IMR-90 (cell line): ENCODE measurements around the gene DNMT3L. TPM values are rescaled to one million over a fixed set of nuclear protein-coding genes. Genes with fewer than 3 reads are reported as not detected.

Experiments
- ATAC-seq: fragments of 200-7000 bp; cut with Tn5 transposase; 2 replicates; pipeline ENCODE4 v1.9.1; 2020; ENCODE audit warnings: low read depth, mild to moderate bottlenecking, moderate library complexity
- BruUV-seq: library from RNA; stranded (reverse); fragments of 400-500 nt; replicated peaks from 2 replicates; lab custom pipeline; 2021; lab: Mats Ljungman, UMichigan
- CTCF ChIA-PET: fragments of 300-600 bp; formaldehyde crosslinking; extraction: SDS; loops from one replicate; lab custom pipeline; 2021; ENCODE audit warnings: antibody characterized with exemption; lab: Yijun Ruan, JAX
- POLR2A ChIA-PET: fragments of 300-600 bp; sonication (Branson Sonifier 250); formaldehyde crosslinking; loops from one replicate; lab custom pipeline; 2022; ENCODE audit warnings: antibody characterized with exemption; ENCODE audit not compliant: unreplicated experiment; lab: Charles Lee
- DNase-seq: peaks from one replicate; pipeline ENCODE4 v3.0.0; 2013
- H2AFZ ChIP-seq: replicated peaks from 2 replicates; pipeline ENCODE3; 2013; ENCODE audit warnings: low read length, mild to moderate bottlenecking; ENCODE audit not compliant: poor library complexity
- H2AK5ac ChIP-seq: 2 replicates; pipeline ENCODE4 v1.6.1; 2013; ENCODE audit warnings: low read depth, low read length, inconsistent platforms
- H2AK9ac ChIP-seq: replicated peaks from 2 replicates; pipeline ENCODE3; 2013; ENCODE audit warnings: mild to moderate bottlenecking, low read depth, low read length, moderate library complexity; ENCODE audit not compliant: poor library complexity
- H2BK120ac ChIP-seq: 2 replicates; pipeline ENCODE4 v1.6.1; 2013; ENCODE audit warnings: low read depth, low read length, inconsistent platforms
- H2BK15ac ChIP-seq: 3 replicates; pipeline ENCODE4 v1.6.1; 2013; ENCODE audit warnings: low read depth, low read length, inconsistent platforms
- H2BK20ac ChIP-seq: 2 replicates; pipeline ENCODE4 v1.6.1; 2013; ENCODE audit warnings: low read depth, mild to moderate bottlenecking, inconsistent platforms, low read length, moderate library complexity
- H2BK5ac ChIP-seq: 2 replicates; pipeline ENCODE4 v1.6.1; 2013; ENCODE audit warnings: mild to moderate bottlenecking, low read depth, low read length, inconsistent platforms; ENCODE audit not compliant: poor library complexity, severe bottlenecking
- H3K14ac ChIP-seq: replicated peaks from 2 replicates; pipeline ENCODE4 v1.6.1; 2013; ENCODE audit warnings: low read depth, low read length, inconsistent platforms
- H3K18ac ChIP-seq: 2 replicates; pipeline ENCODE4 v1.6.1; 2013; ENCODE audit warnings: low read depth, low read length, control low read depth
- H3K23ac ChIP-seq: 2 replicates; pipeline ENCODE4 v1.6.1; 2013; ENCODE audit warnings: low read depth, low read length, inconsistent platforms
- H3K27ac ChIP-seq: 2 replicates; pipeline ENCODE4 v1.5.1; 2013; ENCODE audit warnings: mild to moderate bottlenecking, control low read depth, low read length; ENCODE audit not compliant: insufficient read depth
- H3K27me3 ChIP-seq: 2 replicates; pipeline ENCODE4 v1.6.1; 2013; ENCODE audit warnings: low read length; ENCODE audit not compliant: control insufficient read depth, insufficient read depth
- H3K36me3 ChIP-seq: 2 replicates; pipeline ENCODE4 v1.6.1; 2013; ENCODE audit warnings: low read length, mixed read lengths; ENCODE audit not compliant: control insufficient read depth, insufficient read depth
- H3K4ac ChIP-seq: 2 replicates; pipeline ENCODE4 v1.6.1; 2013; ENCODE audit warnings: low read depth, low read length, inconsistent platforms
- H3K4me1 ChIP-seq: 2 replicates; pipeline ENCODE4 v1.6.1; 2013; ENCODE audit warnings: low read length, mixed read lengths; ENCODE audit not compliant: control insufficient read depth, insufficient read depth
- H3K4me2 ChIP-seq: 2 replicates; pipeline ENCODE4 v1.6.1; 2013; ENCODE audit warnings: low read depth, mild to moderate bottlenecking, control low read depth, low read length, moderate library complexity
- H3K4me3 ChIP-seq: 2 replicates; pipeline ENCODE4 v1.5.1; 2013; ENCODE audit warnings: low read depth, mild to moderate bottlenecking, control low read depth, low read length, moderate library complexity; ENCODE audit not compliant: insufficient read depth
- H3K56ac ChIP-seq: 2 replicates; pipeline ENCODE4 v1.6.1; 2013; ENCODE audit warnings: low read length, inconsistent platforms; ENCODE audit not compliant: insufficient read depth; ENCODE audit errors: extremely low read depth
- H3K79me1 ChIP-seq, 2 experiments: 2 replicates each; pipeline ENCODE4 v1.6.1; 2013; ENCODE audit warnings: low read length in 2 of 2, inconsistent platforms in 1 of 2, low read depth in 1 of 2
- H3K9ac ChIP-seq: 2 replicates; pipeline ENCODE4 v1.6.1; 2013; ENCODE audit warnings: low read depth, low read length, control low read depth
- H3K9me1 ChIP-seq: 2 replicates; pipeline ENCODE4 v1.6.1; 2013; ENCODE audit warnings: low read length, inconsistent platforms; ENCODE audit not compliant: insufficient read depth
- H3K9me3 ChIP-seq: 2 replicates; pipeline ENCODE4 v1.6.1; 2013; ENCODE audit warnings: low read length; ENCODE audit not compliant: control insufficient read depth, insufficient read depth
- H4K20me1 ChIP-seq: 2 replicates; pipeline ENCODE4 v1.6.1; 2013; ENCODE audit warnings: low read length, inconsistent platforms; ENCODE audit not compliant: insufficient read depth
- H4K5ac ChIP-seq: 2 replicates; pipeline ENCODE4 v1.6.1; 2013; ENCODE audit warnings: mild to moderate bottlenecking, low read depth, low read length, control low read depth
- H4K8ac ChIP-seq, 2 experiments: 2 replicates each; pipeline ENCODE4 v1.6.1; 2013; ENCODE audit warnings: low read depth in 2 of 2, low read length in 2 of 2, control low read depth in 1 of 2, inconsistent platforms in 1 of 2
- H4K91ac ChIP-seq: 2 replicates; pipeline ENCODE4 v1.6.1; 2013; ENCODE audit warnings: low read depth, low read length, inconsistent platforms; ENCODE audit not compliant: insufficient read depth
- FOS ChIP-seq: fragments of 150-350 bp; IDR thresholded peaks from 2 replicates; pipeline ENCODE4 v1.6.1; 2016; ENCODE audit warnings: low read depth, low read length
- MXI1 ChIP-seq: IDR thresholded peaks from 2 replicates; pipeline ENCODE4 v1.6.1; 2012; ENCODE audit warnings: low read depth, mild to moderate bottlenecking, low read length, moderate library complexity, borderline replicate concordance
- POLR2A ChIP-seq: IDR thresholded peaks from 2 replicates; pipeline ENCODE4 v1.6.1; 2012; ENCODE audit warnings: mild to moderate bottlenecking, low read depth, low read length
- WGBS, 2 experiments: methylation state at CpG; one replicate each; pipeline versions ENCODE4 v1.1.5 to v1.1.7; 2013; ENCODE audit warnings: missing lambda C conversion rate in 2 of 2; ENCODE audit not compliant: insufficient read length in 1 of 2; ENCODE audit errors: extremely low coverage in 2 of 2; 5-methylcytosine and 5-hydroxymethylcytosine counted together
- dilution Hi-C: fragments of 300-500 bp; cut with HindIII; formaldehyde crosslinking; loops from one replicate; pipeline ENCODE4 v1.14.3; 2018; ENCODE audit warnings: low sequenced_read_pairs; ENCODE audit not compliant: unreplicated experiment
- in situ Hi-C: fragments of 300-500 bp; cut with MboI; formaldehyde crosslinking; loops from 3 replicates; pipeline ENCODE4 v1.14.3; 2019; ENCODE audit warnings: low sequenced_read_pairs, inconsistent platforms, mixed read lengths
- intact Hi-C: fragments of 100-400 bp; cut with micrococcal nuclease; formaldehyde crosslinking; loops from 2 replicates; pipeline ENCODE4 v1.10.0; 2022
- polyA plus RNA-seq, 3 experiments: library from polyadenylated mRNA; depleted of rRNA; stranded (reverse); fragments of >200 nt; gene quantifications; 2 replicates each; pipeline ENCODE4 v1.2.3, GENCODE V29; 2012; ENCODE audit warnings: low replicate concordance in 1 of 3
- total RNA-seq: library from RNA; depleted of rRNA; stranded (reverse); fragments of >200 nt; gene quantifications from 2 replicates; pipeline ENCODE4 v1.2.3, GENCODE V29; 2012

The DNMT3L gene
- total and polyA plus RNA-seq, 2 of the 4 experiments (the other 2 are of a cell fraction), result not detected

DNA sequence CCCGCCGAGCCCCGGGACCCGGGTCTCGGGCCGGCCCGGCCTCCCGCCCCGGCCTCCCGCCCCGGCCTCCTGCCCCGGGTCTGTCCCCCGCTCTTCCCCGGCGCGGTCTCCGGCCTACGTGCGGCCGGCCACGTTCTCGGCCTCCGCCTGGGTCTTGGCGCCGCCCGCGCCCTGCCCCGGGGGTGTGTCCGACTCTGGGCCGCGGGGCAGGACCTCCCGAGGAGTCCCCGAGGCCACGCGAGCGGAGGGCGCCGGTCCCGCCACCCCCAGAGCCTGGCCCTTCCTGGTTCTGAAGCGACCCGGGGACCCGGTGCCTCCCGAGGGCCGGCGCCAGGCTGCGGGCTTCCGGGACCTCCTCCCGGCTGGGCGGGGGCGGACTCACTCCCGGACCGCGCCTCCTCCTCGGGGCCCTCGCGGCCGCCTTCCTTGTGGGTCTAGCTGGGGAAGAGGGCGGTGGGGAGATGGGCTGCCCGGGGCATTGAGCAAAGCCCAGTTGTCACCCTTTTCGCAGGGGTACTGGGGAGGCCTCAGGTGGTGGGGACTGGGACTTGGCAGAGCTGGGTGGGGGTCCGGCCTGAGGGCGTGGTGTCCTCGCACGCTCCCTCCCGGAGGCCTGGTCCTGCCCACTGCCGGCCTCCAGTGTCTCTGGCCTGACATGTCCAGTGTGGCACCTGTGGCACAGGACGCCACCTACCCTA, 38.7 kb upstream of the DNMT3L start:
- dilution Hi-C loops, result no loop called here
- POLR2A ChIA-PET, result no interaction called here

More for the DNA sequence above, 38.7 kb upstream of the DNMT3L start:
- H4K20me1 ChIP-seq, result peaks cover 48% of the 10 kb centered on the region
- peak overlapping the region; percentile 38 for H3K14ac ChIP-seq
- peak; percentile 19 for DNase-seq
- peaks cover 16 to 36% of the 10 kb centered on the region in 2 experiments for H3K79me1 ChIP-seq
- TF ChIP-seq MXI1 (peak; percentile 76), FOS (no peak), POLR2A (peak; percentile 65)
- peak overlapping the region; percentile 82 for H3K4me3 ChIP-seq
- peaks cover 20% of the 10 kb centered on the region for H3K4me1 ChIP-seq
- peak overlapping the region; percentile 11; the same call in 1 of the 2 replicates for H3K23ac ChIP-seq
- H3K27me3 ChIP-seq, result no peaks in the 10 kb centered on the region; the same call in 1 of the 2 replicates
- in situ Hi-C loops (no loop called here), intact Hi-C loops (no loop called here)
- H2BK20ac ChIP-seq, result no peak overlapping the region
- H4K5ac ChIP-seq, result no peak overlapping the region
- H4K8ac ChIP-seq, result peak overlapping the region; percentile 28 to 39; a peak in 2 of 4 replicates
- no peaks in the 10 kb centered on the region for H3K9me3 ChIP-seq
- H4K91ac ChIP-seq, result peak overlapping the region; percentile 61; the same call in 1 of the 2 replicates
- H3K18ac ChIP-seq, result no peak overlapping the region; the same call in 1 of the 2 replicates
- H2BK15ac ChIP-seq, result no peak overlapping the region
- BruUV-seq, result no TSS peak
- CTCF ChIA-PET, result no interaction called here
- WGBS, 2 experiments, result 0% methylated on average over 4 of the region's 67 CpGs; no CpG with 5 or more reads in 1 of the 2 experiments
- peaks cover 3% of the 10 kb centered on the region; the same call in 1 of the 2 replicates for H3K36me3 ChIP-seq
- H3K56ac ChIP-seq, result no peak overlapping the region
- H3K9ac ChIP-seq, result peak overlapping the region; percentile 72
- H3K4me2 ChIP-seq, result peak overlapping the region; percentile 87
- no peaks in the 10 kb centered on the region for H3K9me1 ChIP-seq
- peak overlapping the region; percentile 93 for H2AK5ac ChIP-seq
- ATAC-seq, result peak; percentile 72
- peak overlapping the region; percentile 80 for H2BK5ac ChIP-seq
- H2AK9ac ChIP-seq, result peak overlapping the region; percentile 97
- peak overlapping the region; percentile 57 for H3K27ac ChIP-seq
- H2BK120ac ChIP-seq, result no peak overlapping the region
- H2AFZ ChIP-seq, result peak overlapping the region; percentile 91
- peak overlapping the region; percentile 74 for H3K4ac ChIP-seq
